Measurements from ENCODE around the gene CMTM8. TPM values are rescaled to one million over a fixed set of nuclear protein-coding genes. Genes with fewer than 3 reads are reported as not detected.

CMTM8 gene
- total and polyA plus RNA-seq, 11 donors = 1.7 to 12.1 (median 3.6) TPM

GRCh38 chr3:32312251-32312650 is 73.8 kb downstream of the CMTM8 start:
- Histone ChIP-seq H3K4me1 (peaks cover 0 to 31% (median 17%) of the 10 kb centered on the region in 12 donors), H3K27me3 (no peaks in the 10 kb centered on the region), H3K36me3 (no peaks in the 10 kb centered on the region), H3K27ac (no peak overlapping the region), H3K4me3 (no peak overlapping the region), H3K9me3 (no peaks in the 10 kb centered on the region)
- 68 to 86% (median 79%) methylated on average over 1 of the region's 1 CpG for WGBS, 4 donors
- ATAC-seq (no peak), DNase-seq (no peak)
- intact Hi-C loops (cut with DNase I) = loop anchor here in 1 of 10 donors (10.0 kb wide), 1 partner anchor 153 kb away; no protein-coding TSS in a partner anchor
- no peak for TF ChIP-seq POLR2A (IDR thresholded peaks at IDR 0.05)
- no peak for TF ChIP-seq CTCF (IDR thresholded peaks at IDR 0.05)

GRCh38 chr3:32313169-32313568 is 74.7 kb downstream of the CMTM8 start:
- ATAC-seq (no peak), DNase-seq (no peak)
- no peaks in the 10 kb centered on the region for H3K27me3 ChIP-seq
- H3K4me1 ChIP-seq = peaks cover 0 to 31% (median 17%) of the 10 kb centered on the region in 12 donors
- no peak for TF ChIP-seq POLR2A (IDR thresholded peaks at IDR 0.05)
- no peak for TF ChIP-seq CTCF (IDR thresholded peaks at IDR 0.05)
- WGBS, 4 donors = 93 to 98% (median 93%) methylated on average over 5 to 6 of the region's 6 CpGs
- H3K36me3 ChIP-seq = no peaks in the 10 kb centered on the region
- no peaks in the 10 kb centered on the region for H3K9me3 ChIP-seq
- intact Hi-C loops (cut with DNase I) = loop anchor here in 1 of 10 donors (10.0 kb wide), 1 partner anchor 152 kb away; no protein-coding TSS in a partner anchor
- H3K4me3 ChIP-seq = no peak overlapping the region
- H3K27ac ChIP-seq = no peak overlapping the region

DNA sequence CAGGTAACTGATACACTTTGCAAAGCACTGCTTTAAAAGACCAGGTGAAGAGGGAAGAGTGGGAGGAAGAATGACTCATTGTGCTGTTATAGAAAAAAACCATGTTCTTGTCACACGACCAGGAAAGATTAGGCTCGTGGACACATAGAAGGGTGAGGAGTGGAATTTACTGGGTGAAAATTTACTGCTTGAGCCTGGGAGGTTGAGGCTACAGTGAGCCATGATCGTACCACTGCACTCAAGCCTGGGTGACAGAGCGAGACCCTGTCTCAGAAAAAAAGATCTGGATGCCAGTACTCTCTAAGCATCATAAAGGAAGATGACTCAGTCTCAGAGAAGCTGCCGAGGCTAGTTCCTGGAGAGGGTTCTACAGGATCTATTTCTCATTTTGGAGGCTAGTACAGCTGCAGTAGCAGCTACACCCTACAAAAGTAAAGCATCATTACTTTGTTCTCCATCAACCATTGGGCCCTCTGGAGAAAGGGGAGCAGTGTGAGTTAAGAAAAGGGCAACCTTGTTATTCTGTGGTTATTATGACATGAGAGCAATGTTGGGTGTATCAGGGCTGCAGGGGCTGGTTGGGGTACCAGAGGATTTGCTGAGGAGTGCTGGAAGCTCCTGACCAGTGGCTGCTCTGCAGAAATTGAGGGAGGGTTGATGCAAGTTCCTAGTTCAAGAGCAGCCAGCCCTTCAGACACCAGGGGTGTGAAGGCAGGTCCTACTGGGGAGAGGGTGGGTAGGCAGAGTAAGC is 75.4 kb downstream of the CMTM8 start:
- ATAC-seq (peak in 3 of 4 donors; percentile 28 to 57 (median 44)), DNase-seq (no peak)
- peaks cover 0 to 31% (median 17%) of the 10 kb centered on the region in 12 donors for H3K4me1 ChIP-seq
- H3K9me3 ChIP-seq = no peaks in the 10 kb centered on the region
- H3K27me3 ChIP-seq = no peaks in the 10 kb centered on the region
- H3K27ac ChIP-seq = peak overlapping the region in 1 of 12 donors; percentile 8
- no peaks in the 10 kb centered on the region for H3K36me3 ChIP-seq
- intact Hi-C loops (cut with DNase I) = loop anchor here in 1 of 10 donors (10.0 kb wide), 1 partner anchor 151 kb away; no protein-coding TSS in a partner anchor
- TF ChIP-seq CTCF (IDR thresholded peaks at IDR 0.05) (no peak), POLR2A (IDR thresholded peaks at IDR 0.05) (no peak)
- H3K4me3 ChIP-seq = no peak overlapping the region
- 39 to 48% (median 45%) methylated on average over 5 of the region's 5 CpGs for WGBS, 4 donors

GRCh38 chr3:32315441-32315840 is 77.0 kb downstream of the CMTM8 start:
- ATAC-seq = no peak
- Histone ChIP-seq H3K4me3 (no peak overlapping the region), H3K9me3 (no peaks in the 10 kb centered on the region), H3K4me1 (peaks cover 0 to 24% (median 13%) of the 10 kb centered on the region in 12 donors), H3K27me3 (no peaks in the 10 kb centered on the region), H3K27ac (no peak overlapping the region), H3K36me3 (no peaks in the 10 kb centered on the region)
- WGBS, 4 donors = 93 to 99% (median 95%) methylated on average over 3 of the region's 3 CpGs
- no peak for TF ChIP-seq POLR2A (IDR thresholded peaks at IDR 0.05)
- TF ChIP-seq CTCF (IDR thresholded peaks at IDR 0.05) = no peak
- intact Hi-C loops (cut with DNase I) = loop anchor here in 1 of 10 donors (10.0 kb wide), 1 partner anchor 149 kb away; no protein-coding TSS in a partner anchor
- no peak for DNase-seq
